HCEC 1CT (cell line): ENCODE measurements around the gene RNF130.
A peak's percentile ranks its signal among the peaks of the same experiment; 100 is the strongest.
"Not testable (repeated sequence)": the region's sequence is repeated elsewhere in the genome, so short reads cannot be mapped to it uniquely, and the experiment has no call there.

Experiments
- DNase-seq: peaks from one replicate; pipeline ENCODE4 v3.0.0-alpha.2; 2017

The RNF130 gene

GRCh38 chr5:180053061-180053602, 18.4 kb downstream of the RNF130 start:
- no peak for DNase-seq

- no peak for DNase-seq
Measured at GRCh38 chr5:180052211-180052818, 19.2 kb downstream of the RNF130 start.

GRCh38 chr5:180050121-180050940, 21.2 kb downstream of the RNF130 start:
- DNase-seq = no peak

- DNase-seq = no peak
Measured at GRCh38 chr5:180049185-180049548, 22.4 kb downstream of the RNF130 start.

- DNase-seq = no peak
Measured at GRCh38 chr5:180047667-180048066, 23.9 kb downstream of the RNF130 start.

- no peak for DNase-seq
Measured at GRCh38 chr5:180046656-180047055, 24.9 kb downstream of the RNF130 start.

GRCh38 chr5:180045889-180046499, 25.6 kb downstream of the RNF130 start:
- no peak for DNase-seq

GRCh38 chr5:180043377-180043776, 28.2 kb downstream of the RNF130 start:
- no peak for DNase-seq

GRCh38 chr5:180041301-180042274, 30.0 kb downstream of the RNF130 start:
- no peak for DNase-seq

GRCh38 chr5:180040287-180041214, 31.0 kb downstream of the RNF130 start:
- DNase-seq = no peak

GRCh38 chr5:180035206-180035931, 36.2 kb downstream of the RNF130 start:
- no peak for DNase-seq

GRCh38 chr5:180034564-180034963, 37.0 kb downstream of the RNF130 start:
- DNase-seq = peak; percentile 13

GRCh38 chr5:180027459-180028089, 44.0 kb downstream of the RNF130 start:
- DNase-seq = no peak

GRCh38 chr5:180026734-180027458, 44.7 kb downstream of the RNF130 start:
- no peak for DNase-seq

- DNase-seq = no peak
Measured at GRCh38 chr5:180026320-180026719, 45.2 kb downstream of the RNF130 start.

- DNase-seq = no peak
Measured at GRCh38 chr5:180021900-180022299, 49.7 kb downstream of the RNF130 start.

- no peak for DNase-seq
Measured at GRCh38 chr5:180020176-180020575, 51.4 kb downstream of the RNF130 start.

- DNase-seq = no peak
Measured at GRCh38 chr5:180018347-180019060, 53.1 kb downstream of the RNF130 start.

- DNase-seq = not testable (repeated sequence)
Measured at GRCh38 chr5:180015523-180015922, 56.0 kb downstream of the RNF130 start.
